PC-3 (cell line): ENCODE data around the gene PIAS1. TPM values are rescaled to one million over a fixed set of nuclear protein-coding genes. Genes with fewer than 3 reads are reported as not detected.

Source experiments
- ATAC-seq: fragments of 200-7000 bp; cut with Tn5 transposase; 2 replicates; pipeline ENCODE4 v1.9.1; 2020; ENCODE audit warnings: mild to moderate bottlenecking, moderate library complexity
- BruUV-seq: library from RNA; stranded (reverse); fragments of 400-500 nt; replicated peaks from 2 replicates; lab custom pipeline; 2021; lab: Mats Ljungman, UMichigan
- CTCF ChIA-PET: fragments of 300-600 bp; sonication (Branson Sonifier 250); formaldehyde crosslinking; loops from one replicate; lab custom pipeline; 2022; ENCODE audit warnings: antibody characterized with exemption; lab: Charles Lee
- POLR2A ChIA-PET: fragments of 300-600 bp; sonication (Branson Sonifier 250); formaldehyde crosslinking; loops from one replicate; lab custom pipeline; 2022; ENCODE audit warnings: antibody characterized with exemption; ENCODE audit not compliant: unreplicated experiment; lab: Charles Lee
- DNase-seq: peaks from one replicate; pipeline ENCODE4 v3.0.0-alpha.2; 2015
- H2AFZ ChIP-seq: fragments of 300-600 bp; sonication (generic); 2 replicates; pipeline ENCODE4 v1.6.0; 2016; ENCODE audit warnings: antibody characterized with exemption, low read length
- H3F3A ChIP-seq: fragments of 300-600 bp; sonication (generic); one replicate; pipeline ENCODE4 v1.6.0; 2017; ENCODE audit warnings: antibody characterized with exemption, low read length, control low read depth, mild to moderate bottlenecking; ENCODE audit not compliant: unreplicated experiment
- H3K27ac ChIP-seq: fragments of 300-600 bp; sonication (generic); 2 replicates; pipeline ENCODE4 v1.5.1; 2016; ENCODE audit warnings: mild to moderate bottlenecking, low read length
- H3K27me3 ChIP-seq: fragments of 300-600 bp; sonication (generic); 2 replicates; pipeline ENCODE4 v1.6.1; 2016; ENCODE audit warnings: low read length, mixed read lengths
- H3K36me3 ChIP-seq: fragments of 300-600 bp; sonication (generic); 2 replicates; pipeline ENCODE4 v1.6.1; 2016; ENCODE audit warnings: low read depth, mixed run types, low read length, mixed read lengths
- H3K4me1 ChIP-seq: fragments of 300-600 bp; sonication (generic); 2 replicates; pipeline ENCODE4 v1.5.1; 2016; ENCODE audit warnings: low read length; ENCODE audit not compliant: insufficient read depth
- H3K4me2 ChIP-seq: fragments of 300-600 bp; sonication (generic); 2 replicates; pipeline ENCODE4 v1.6.0; 2016; ENCODE audit warnings: low read length
- H3K4me3 ChIP-seq: fragments of 300-600 bp; sonication (generic); 2 replicates; pipeline ENCODE4 v1.5.1; 2016; ENCODE audit warnings: mild to moderate bottlenecking, low read length, mixed read lengths
- H3K79me2 ChIP-seq: fragments of 300-600 bp; sonication (generic); 2 replicates; pipeline ENCODE4 v1.6.1; 2017; ENCODE audit warnings: low read length, mixed read lengths
- H3K9ac ChIP-seq: fragments of 300-600 bp; sonication (generic); 2 replicates; pipeline ENCODE4 v1.6.0; 2016; ENCODE audit warnings: mild to moderate bottlenecking, low read length
- H3K9me2 ChIP-seq: fragments of 300-600 bp; sonication (generic); replicated peaks from 2 replicates; pipeline ENCODE4 v1.6.1; 2016; ENCODE audit warnings: mixed run types, low read length, mixed read lengths
- H3K9me3 ChIP-seq: fragments of 300-600 bp; sonication (generic); 2 replicates; pipeline ENCODE4 v1.6.1; 2016; ENCODE audit warnings: low read length, mixed read lengths
- H4K20me1 ChIP-seq: fragments of 300-600 bp; sonication (generic); 2 replicates; pipeline ENCODE4 v1.6.1; 2016; ENCODE audit warnings: low read length, mixed read lengths
- CTCF ChIP-seq: fragments of 300-600 bp; sonication (generic); conservative IDR thresholded peaks from 2 replicates; pipeline ENCODE4 v1.5.1; 2017; ENCODE audit warnings: antibody characterized with exemption, low read depth, mild to moderate bottlenecking, low read length
- EZH2 ChIP-seq: fragments of 300-600 bp; sonication (generic); IDR thresholded peaks from one replicate; pipeline ENCODE4 v1.6.1; 2017; ENCODE audit warnings: antibody characterized with exemption, mild to moderate bottlenecking, low read length; ENCODE audit not compliant: unreplicated experiment
- EZH2phosphoT487 ChIP-seq: fragments of 300-600 bp; sonication (generic); IDR thresholded peaks from 2 replicates; pipeline ENCODE4 v1.6.1; 2018; ENCODE audit warnings: mild to moderate bottlenecking, antibody characterized with exemption, low read length, borderline replicate concordance
- intact Hi-C: fragments of 100-400 bp; cut with micrococcal nuclease; formaldehyde crosslinking; loops from 2 replicates; pipeline ENCODE4 v1.9.0; 2023
- total RNA-seq: library from RNA; depleted of rRNA; stranded (reverse); fragments of >200 nt; gene quantifications from 2 replicates; pipeline ENCODE4 v1.2.3, GENCODE V29; 2014

Gene PIAS1
- total RNA-seq, 1 experiment from 2014 or later: 21.9 TPM

- H2AFZ ChIP-seq: no peak overlapping the region
- H3K27me3 ChIP-seq: no peaks in the 10 kb centered on the region
- H3K4me1 ChIP-seq: no peaks in the 10 kb centered on the region
- CTCF ChIA-PET: no interaction called here
- H3K9ac ChIP-seq: no peak overlapping the region
- TF ChIP-seq EZH2phosphoT487: no peak
- no peak for TF ChIP-seq EZH2
- no peak for TF ChIP-seq CTCF
- no peak for DNase-seq
- H4K20me1 ChIP-seq: 0 out of 2 replicates have a peak, but pooled peaks cover 4% of the 10 kb centered on the region
- no peaks in the 10 kb centered on the region for H3K9me2 ChIP-seq
- no peak overlapping the region for H3K27ac ChIP-seq
- no peaks in the 10 kb centered on the region for H3K9me3 ChIP-seq
- H3K4me2 ChIP-seq: no peak overlapping the region
- POLR2A ChIA-PET: no interaction called here
- no TSS peak for BruUV-seq
- intact Hi-C loops: no loop called here
- no peak for ATAC-seq
- H3K36me3 ChIP-seq: peaks cover 3% of the 10 kb centered on the region; the same call in 1 of the 2 replicates
- H3F3A ChIP-seq: no peaks in the 10 kb centered on the region
- no peak overlapping the region for H3K4me3 ChIP-seq
- peaks cover 48% of the 10 kb centered on the region for H3K79me2 ChIP-seq
These were observed 164.2 kb downstream of the PIAS1 start for GRCh38 chr15:68218331-68218730.

GRCh38 chr15:68218847-68219798 is 165.0 kb downstream of the PIAS1 start:
- no peak for DNase-seq

More at GRCh38 chr15:68218847-68219798, 165.0 kb downstream of the PIAS1 start:
- no peak overlapping the region for H3K27ac ChIP-seq
- H3F3A ChIP-seq: no peaks in the 10 kb centered on the region
- CTCF ChIA-PET: no interaction called here
- H3K4me3 ChIP-seq: no peak overlapping the region
- no peaks in the 10 kb centered on the region for H3K4me1 ChIP-seq
- H4K20me1 ChIP-seq: 0 out of 2 replicates have a peak, but pooled peaks cover 4% of the 10 kb centered on the region
- POLR2A ChIA-PET: no interaction called here
- TF ChIP-seq EZH2 (no peak), EZH2phosphoT487 (no peak), CTCF (no peak)
- BruUV-seq: no TSS peak
- no peak for ATAC-seq
- peaks cover 55% of the 10 kb centered on the region for H3K79me2 ChIP-seq
- H3K36me3 ChIP-seq: peaks cover 3% of the 10 kb centered on the region; the same call in 1 of the 2 replicates
- no peaks in the 10 kb centered on the region for H3K9me3 ChIP-seq
- H3K27me3 ChIP-seq: no peaks in the 10 kb centered on the region
- H3K9me2 ChIP-seq: no peaks in the 10 kb centered on the region
- intact Hi-C loops: no loop called here
- no peak overlapping the region for H3K4me2 ChIP-seq
- no peak overlapping the region for H2AFZ ChIP-seq
- H3K9ac ChIP-seq: no peak overlapping the region
